Bronchial epithelial cell (primary cell): ENCODE data around the gene HASPIN. TPM values are rescaled to one million over a fixed set of nuclear protein-coding genes. Genes with fewer than 3 reads are reported as not detected.

Experiments used
- DNase-seq: peaks from one replicate; pipeline ENCODE4 v3.0.0-alpha.2; 2010; ENCODE audit warnings: low read depth
- FAIRE-seq: peaks from 2 replicates; lab custom pipeline; 2011; peaks lifted over from hg19 to GRCh38; lab: Jason Lieb, UNC
- H3K27me3 ChIP-seq: 2 replicates; pipeline ENCODE4 v1.5.1; 2011; ENCODE audit warnings: low read length; ENCODE audit not compliant: control insufficient read depth, insufficient read depth
- H3K36me3 ChIP-seq: 2 replicates; pipeline ENCODE4 v1.5.1; 2011; ENCODE audit warnings: low read length; ENCODE audit not compliant: control insufficient read depth, insufficient read depth
- H3K4me3 ChIP-seq: 2 replicates; pipeline ENCODE4 v1.5.1; 2011; ENCODE audit warnings: mild to moderate bottlenecking, low read depth, low read length, control low read depth
- total RNA-seq: library from RNA; depleted of rRNA; stranded (reverse); fragments of >200 nt; gene quantifications from 2 replicates; pipeline ENCODE4 v1.2.1, GENCODE V29; 2014
- TF ChIP-seq, protein P1 (sequence below): IDR thresholded peaks from 2 replicates; pipeline ENCODE4 v1.5.1; 2011; ENCODE audit warnings: mild to moderate bottlenecking, moderate library complexity, low read length, control low read depth, inconsistent platforms; ENCODE audit not compliant: insufficient read depth, severe bottlenecking

HASPIN gene
- 0.53 and 0.64 TPM in 2 replicates for total RNA-seq

GRCh38 chr17:3723556-3724377 is at the start of gene HASPIN:
TSS of gene HASPIN (plus strand) at chr17:3723903. CDS start at chr17:3723936, 33 bp downstream.
- Histone ChIP-seq H3K27me3 (no peaks in the 10 kb centered on the region), H3K36me3 (peaks cover 1% of the 10 kb centered on the region), H3K4me3 (peak within 1 kb of the TSS; percentile 57)
- DNase-seq = peak; percentile 69
- FAIRE-seq = no peak
- TF ChIP-seq, protein P1, sequence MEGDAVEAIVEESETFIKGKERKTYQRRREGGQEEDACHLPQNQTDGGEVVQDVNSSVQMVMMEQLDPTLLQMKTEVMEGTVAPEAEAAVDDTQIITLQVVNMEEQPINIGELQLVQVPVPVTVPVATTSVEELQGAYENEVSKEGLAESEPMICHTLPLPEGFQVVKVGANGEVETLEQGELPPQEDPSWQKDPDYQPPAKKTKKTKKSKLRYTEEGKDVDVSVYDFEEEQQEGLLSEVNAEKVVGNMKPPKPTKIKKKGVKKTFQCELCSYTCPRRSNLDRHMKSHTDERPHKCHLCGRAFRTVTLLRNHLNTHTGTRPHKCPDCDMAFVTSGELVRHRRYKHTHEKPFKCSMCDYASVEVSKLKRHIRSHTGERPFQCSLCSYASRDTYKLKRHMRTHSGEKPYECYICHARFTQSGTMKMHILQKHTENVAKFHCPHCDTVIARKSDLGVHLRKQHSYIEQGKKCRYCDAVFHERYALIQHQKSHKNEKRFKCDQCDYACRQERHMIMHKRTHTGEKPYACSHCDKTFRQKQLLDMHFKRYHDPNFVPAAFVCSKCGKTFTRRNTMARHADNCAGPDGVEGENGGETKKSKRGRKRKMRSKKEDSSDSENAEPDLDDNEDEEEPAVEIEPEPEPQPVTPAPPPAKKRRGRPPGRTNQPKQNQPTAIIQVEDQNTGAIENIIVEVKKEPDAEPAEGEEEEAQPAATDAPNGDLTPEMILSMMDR = peak; percentile 21

DNA sequence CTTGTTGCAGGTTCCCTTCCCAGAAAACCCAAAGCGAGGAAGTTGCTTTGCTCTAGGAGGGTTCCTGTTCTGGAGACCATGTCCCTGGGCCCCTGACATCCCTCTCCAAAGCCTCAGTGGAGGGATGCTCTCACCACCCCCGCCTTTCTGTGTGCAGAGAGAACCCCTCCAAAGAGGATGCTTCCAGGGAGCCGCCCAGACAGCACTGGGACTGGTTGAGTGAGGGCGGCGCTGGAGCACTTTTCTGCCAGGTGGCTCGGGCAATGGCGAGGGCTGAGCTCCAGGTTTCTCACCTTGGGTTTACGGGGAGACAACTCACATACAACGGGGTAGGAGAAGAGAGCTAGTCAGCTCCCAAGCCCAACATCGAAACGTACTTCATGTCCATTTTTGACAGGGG is 47.8 kb upstream of the HASPIN start:
- H3K4me3 ChIP-seq = no peak overlapping the region
- TF ChIP-seq, protein P1 = no peak
- H3K27me3 ChIP-seq = no peaks in the 10 kb centered on the region
- FAIRE-seq = no peak
- no peaks in the 10 kb centered on the region for H3K36me3 ChIP-seq
- DNase-seq = no peak

DNA sequence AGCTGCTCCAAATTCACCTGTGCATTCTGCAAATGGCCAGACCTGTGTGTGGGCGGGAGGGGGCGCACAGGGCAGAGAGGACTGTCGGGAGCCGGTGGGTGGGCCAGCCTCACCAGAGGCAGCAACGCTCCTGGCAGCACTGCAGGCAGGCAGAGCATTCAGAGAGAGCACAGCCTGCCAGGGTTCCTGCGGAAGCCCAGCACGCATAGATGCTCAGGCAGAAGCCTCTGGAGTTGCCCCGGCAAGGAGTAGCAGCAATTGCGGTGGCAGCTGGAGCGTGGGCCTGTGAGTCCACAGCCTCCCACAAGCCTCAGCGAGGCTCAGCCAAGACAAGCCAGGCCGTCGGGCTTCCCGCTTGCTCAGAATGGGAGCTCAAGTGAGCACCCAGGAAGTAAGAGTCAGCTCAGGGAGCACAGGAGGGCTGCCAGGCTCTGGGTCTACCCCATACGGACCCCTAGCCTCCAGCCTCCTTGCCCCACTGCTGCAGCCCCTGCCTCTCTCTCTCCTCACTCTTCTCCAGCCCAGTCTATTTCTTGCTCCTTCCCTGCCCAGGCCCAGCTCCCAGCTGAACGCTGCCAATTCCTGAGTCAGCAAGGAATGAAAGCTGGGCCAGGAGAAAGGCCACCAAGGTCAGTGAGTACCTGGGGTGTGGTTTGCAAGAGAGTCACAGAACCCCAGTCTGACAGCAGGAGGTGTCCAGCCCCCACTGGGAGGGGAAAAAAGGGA is 45.4 kb upstream of the HASPIN start:
- no peak for DNase-seq
- no peak overlapping the region for H3K4me3 ChIP-seq
- no peaks in the 10 kb centered on the region for H3K27me3 ChIP-seq
- TF ChIP-seq, protein P1 = no peak
- FAIRE-seq = no peak
- H3K36me3 ChIP-seq = no peaks in the 10 kb centered on the region

GRCh38 chr17:3678821-3679530 is 44.7 kb upstream of the HASPIN start:
- no peak for FAIRE-seq
- H3K36me3 ChIP-seq = no peaks in the 10 kb centered on the region
- no peaks in the 10 kb centered on the region for H3K27me3 ChIP-seq
- no peak overlapping the region for H3K4me3 ChIP-seq
- TF ChIP-seq, protein P1 = no peak
- no peak for DNase-seq

DNA sequence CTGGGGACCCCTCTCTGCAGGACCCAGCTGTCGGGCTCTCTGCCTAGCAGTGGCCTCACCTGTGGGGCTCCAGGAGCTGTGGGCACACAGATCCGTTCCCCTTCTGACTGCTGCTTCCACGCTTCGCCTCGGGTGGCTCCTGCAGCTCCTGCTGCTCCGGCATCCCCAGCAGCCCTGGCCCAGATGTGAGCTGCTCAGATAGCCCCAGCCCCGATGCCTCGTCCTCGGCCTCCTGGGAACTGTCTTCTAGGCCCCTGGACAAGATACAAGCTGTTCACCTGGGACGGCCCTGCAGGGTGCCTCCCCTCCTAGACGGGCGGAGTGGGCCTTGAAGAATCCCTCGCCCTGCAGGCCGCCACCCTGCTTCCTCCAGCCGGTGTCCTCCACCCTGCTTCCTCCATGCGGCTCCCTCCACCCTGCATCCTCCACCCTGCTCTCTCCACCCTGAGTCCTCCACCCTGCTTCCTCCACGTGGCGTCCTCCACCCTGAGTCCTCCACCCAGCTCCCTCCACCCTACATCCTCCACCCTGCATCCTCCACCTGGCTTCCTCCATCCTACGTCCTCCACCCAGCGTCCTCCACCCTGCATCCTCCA is 44.1 kb upstream of the HASPIN start:
- Histone ChIP-seq H3K4me3 (no peak overlapping the region), H3K36me3 (no peaks in the 10 kb centered on the region), H3K27me3 (no peaks in the 10 kb centered on the region)
- FAIRE-seq = no peak
- DNase-seq = no peak
- TF ChIP-seq, protein P1 = no peak
